Vagina (tissue), 2 donors: ENCODE data around the gene NFXL1. TPM values are rescaled to one million over a fixed set of nuclear protein-coding genes. Genes with fewer than 3 reads are reported as not detected.

Source experiments
- DNase-seq, 2 donors: peaks; one replicate each; pipeline ENCODE4 v3.0.0-alpha.2; 2017; ENCODE audit errors: extremely low spot score in 2 of 2
- H3K27ac ChIP-seq: fragments of 200-600 bp; sonication (generic); one replicate; pipeline ENCODE4 v1.5.1; 2019
- H3K27me3 ChIP-seq: fragments of 200-600 bp; sonication (generic); one replicate; pipeline ENCODE4 v1.5.1; 2019
- H3K36me3 ChIP-seq, 2 donors: fragments of 200-600 bp; sonication (generic); one replicate each; pipeline ENCODE4 v1.5.1; 2017 to 2019
- H3K4me1 ChIP-seq: fragments of 200-600 bp; sonication (generic); one replicate; pipeline ENCODE4 v1.5.1; 2019
- H3K4me3 ChIP-seq, 2 donors: fragments of 200-600 bp; sonication (generic); 1 replicate in 1 of 2; 2 replicates in 1 of 2; pipeline ENCODE4 v1.5.1; 2016 to 2019
- H3K9me3 ChIP-seq: fragments of 200-600 bp; sonication (generic); one replicate; pipeline ENCODE4 v1.5.1; 2019
- CTCF ChIP-seq, 3 experiments: fragments of 450-650 bp in 2 of 3; fragments of 200-600 bp in 1 of 3; sonication (generic) in 1 of 3; IDR thresholded peaks; one replicate each; pipeline ENCODE4 v1.5.1; 2017 to 2019; ENCODE audit warnings: antibody characterized with exemption in 3 of 3, mild to moderate bottlenecking in 2 of 3, moderate library complexity in 2 of 3
- POLR2A ChIP-seq, 2 donors: fragments of 450-650 bp; IDR thresholded peaks; one replicate each; pipeline ENCODE4 v1.6.1; 2017; ENCODE audit warnings: antibody characterized with exemption in 2 of 2, mild to moderate bottlenecking in 2 of 2, moderate library complexity in 2 of 2
- POLR2AphosphoS5 ChIP-seq, 2 donors: sonication (generic); formaldehyde crosslinking; IDR thresholded peaks; one replicate each; pipeline ENCODE4 v1.9.0; 2017; ENCODE audit warnings: antibody characterized with exemption in 2 of 2, mild to moderate bottlenecking in 2 of 2, low read depth in 1 of 2; ENCODE audit not compliant: insufficient read depth in 1 of 2
- intact Hi-C: fragments of 100-400 bp; cut with DNase I; formaldehyde crosslinking; loops from one replicate; pipeline ENCODE4 v1.15.1; 2023
- total RNA-seq: library from RNA; depleted of rRNA; stranded (reverse); fragments of >200 nt; gene quantifications from one replicate; pipeline ENCODE4 v1.2.3, GENCODE V29; 2016

Gene NFXL1
- total RNA-seq, 1 donor from 2014 or later, result 36.6 TPM

DNA sequence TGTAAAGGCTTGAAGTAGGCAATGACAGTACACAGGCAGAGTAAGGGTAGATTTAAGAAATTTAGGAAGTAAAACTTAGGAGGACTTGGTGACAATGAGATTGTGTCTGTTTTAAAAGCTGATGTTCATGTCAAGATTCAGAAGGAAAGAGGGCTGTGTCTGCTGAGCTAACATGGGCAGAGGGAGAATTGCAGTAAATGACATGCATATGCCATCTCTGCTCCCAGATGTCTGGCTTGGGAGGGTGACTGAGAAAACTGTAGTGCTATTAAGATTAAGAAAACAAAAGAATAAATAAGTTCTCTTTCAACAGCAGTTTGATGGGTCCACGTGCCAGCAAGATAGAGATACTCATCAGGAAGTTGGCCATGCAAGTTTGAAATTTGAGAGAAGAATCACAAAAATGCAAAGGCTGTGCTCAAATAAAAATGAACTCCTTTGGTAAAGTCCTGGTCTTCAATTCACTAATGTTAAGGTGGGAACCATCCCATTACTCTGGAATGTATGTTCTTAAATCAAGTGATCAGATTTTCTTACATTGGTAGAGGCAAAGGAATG, 7.2 kb downstream of the NFXL1 start:
- Histone ChIP-seq H3K9me3 (no peaks in the 10 kb centered on the region), H3K27ac (no peak overlapping the region), H3K4me3 (no peak overlapping the region), H3K4me1 (no peaks in the 10 kb centered on the region), H3K27me3 (no peaks in the 10 kb centered on the region), H3K36me3 (peaks cover 0 to 32% of the 10 kb centered on the region in 2 donors)
- intact Hi-C loops, result no loop called here
- TF ChIP-seq POLR2AphosphoS5 (IDR thresholded peaks at IDR 0.05; ENCODE audit: insufficient read depth in 1 of 2, low read depth in 1 of 2) (no peak), CTCF (IDR thresholded peaks at IDR 0.05) (no peak), POLR2A (IDR thresholded peaks at IDR 0.05) (no peak)
- no peak for DNase-seq

- H3K9me3 ChIP-seq, result no peaks in the 10 kb centered on the region
- peaks cover 0 to 60% of the 10 kb centered on the region in 2 donors for H3K36me3 ChIP-seq
- intact Hi-C loops, result no loop called here
Observed at GRCh38 chr4:47899639-47900038, 14.7 kb downstream of the NFXL1 start.

GRCh38 chr4:47891928-47892327, 22.5 kb downstream of the NFXL1 start:
- no peak for TF ChIP-seq CTCF (IDR thresholded peaks at IDR 0.05)
- TF ChIP-seq POLR2AphosphoS5 (IDR thresholded peaks at IDR 0.05; ENCODE audit: insufficient read depth in 1 of 2, low read depth in 1 of 2), result no peak
- TF ChIP-seq POLR2A (IDR thresholded peaks at IDR 0.05), result no peak
- no peak overlapping the region for H3K4me3 ChIP-seq
- no peak for DNase-seq
- H3K9me3 ChIP-seq, result no peaks in the 10 kb centered on the region
- H3K27me3 ChIP-seq, result no peaks in the 10 kb centered on the region
- no peak overlapping the region for H3K27ac ChIP-seq
- H3K4me1 ChIP-seq, result no peaks in the 10 kb centered on the region
- peaks cover 0 to 61% of the 10 kb centered on the region in 2 donors for H3K36me3 ChIP-seq
- intact Hi-C loops, result no loop called here

More at GRCh38 chr4:47899639-47900038, 14.7 kb downstream of the NFXL1 start:
- Histone ChIP-seq H3K4me3 (no peak overlapping the region), H3K27me3 (no peaks in the 10 kb centered on the region), H3K4me1 (no peaks in the 10 kb centered on the region), H3K27ac (no peak overlapping the region)
- no peak for DNase-seq
- TF ChIP-seq POLR2A (IDR thresholded peaks at IDR 0.05), result no peak
- no peak for TF ChIP-seq CTCF (IDR thresholded peaks at IDR 0.05)
- TF ChIP-seq POLR2AphosphoS5 (IDR thresholded peaks at IDR 0.05; ENCODE audit: insufficient read depth in 1 of 2, low read depth in 1 of 2), result no peak

- H3K36me3 ChIP-seq, result peaks cover 0 to 46% of the 10 kb centered on the region in 2 donors
Observed at GRCh38 chr4:47882228-47882627, 32.2 kb downstream of the NFXL1 start.

More at GRCh38 chr4:47882228-47882627, 32.2 kb downstream of the NFXL1 start:
- no peak for TF ChIP-seq POLR2AphosphoS5 (IDR thresholded peaks at IDR 0.05; ENCODE audit: insufficient read depth in 1 of 2, low read depth in 1 of 2)
- no peak for TF ChIP-seq CTCF (IDR thresholded peaks at IDR 0.05)
- no peak for TF ChIP-seq POLR2A (IDR thresholded peaks at IDR 0.05)
- H3K27ac ChIP-seq, result no peak overlapping the region
- DNase-seq, result no peak
- H3K9me3 ChIP-seq, result no peaks in the 10 kb centered on the region
- no peak overlapping the region for H3K4me3 ChIP-seq
- intact Hi-C loops, result no loop called here
- H3K4me1 ChIP-seq, result no peaks in the 10 kb centered on the region
- no peaks in the 10 kb centered on the region for H3K27me3 ChIP-seq
